Activated naive CD4-positive, alpha-beta T cell treated with Interleukin-2 at 50 U/mL for 16 hours (primary cell): Measurements from ENCODE around the gene RBBP7.

Experiments
- DNase-seq: peaks from one replicate; pipeline ENCODE4 v3.0.0-alpha.2; 2020

RBBP7 gene

GRCh38 chrX:16862829-16863228, 7.3 kb downstream of the RBBP7 start:
- DNase-seq = no peak

GRCh38 chrX:16856744-16857143, 13.4 kb downstream of the RBBP7 start:
- no peak for DNase-seq

DNA sequence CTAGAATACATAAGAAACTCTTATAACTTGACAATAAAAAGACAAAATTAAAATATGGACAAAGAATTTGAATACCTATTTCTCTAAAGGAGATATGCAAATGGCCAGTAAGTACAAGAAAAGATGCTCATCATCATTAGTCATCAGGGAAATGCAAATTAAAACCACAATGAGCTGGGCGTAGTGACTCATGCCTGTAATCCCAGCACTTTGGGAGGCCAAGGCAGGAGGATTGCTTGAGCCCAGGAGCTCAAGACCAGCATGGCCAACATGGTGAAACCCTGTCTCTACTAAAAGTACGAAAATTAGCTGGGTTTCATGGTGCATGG, 14.1 kb downstream of the RBBP7 start:
- peak; percentile 37 for DNase-seq

DNA sequence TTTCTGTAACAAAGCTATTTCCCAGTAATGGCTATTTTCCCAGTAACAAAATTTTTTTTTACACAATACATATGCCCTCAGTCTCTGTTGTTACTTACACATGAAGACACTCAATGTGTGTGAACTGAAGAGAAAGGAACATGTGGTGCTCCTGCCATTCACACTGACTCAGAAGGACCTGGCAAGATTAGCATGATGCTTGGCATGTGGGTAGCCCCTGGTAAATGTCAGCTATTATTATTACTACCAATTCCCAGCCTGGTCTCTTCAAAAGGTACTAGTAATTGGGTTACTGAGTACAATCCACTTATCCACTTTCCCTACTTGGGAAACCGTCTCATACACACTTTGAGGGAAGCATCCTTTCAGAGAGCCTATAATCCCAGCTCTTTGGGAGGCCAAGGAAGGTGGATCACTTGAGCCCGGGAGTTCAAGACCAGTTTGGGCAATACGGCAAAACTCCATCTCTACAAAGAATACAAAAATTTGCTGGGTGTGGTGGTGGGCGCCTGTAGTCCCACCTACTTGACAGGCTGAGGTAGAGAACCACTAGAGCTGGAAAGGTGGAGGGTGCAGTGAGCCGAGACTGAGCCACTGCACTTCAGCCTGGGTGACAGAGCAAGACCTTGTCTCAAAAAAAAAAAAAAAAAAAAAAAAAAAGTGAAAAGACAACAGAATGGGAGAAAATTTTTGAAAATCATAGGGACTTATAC, 14.6 kb downstream of the RBBP7 start:
- DNase-seq = no peak

DNA sequence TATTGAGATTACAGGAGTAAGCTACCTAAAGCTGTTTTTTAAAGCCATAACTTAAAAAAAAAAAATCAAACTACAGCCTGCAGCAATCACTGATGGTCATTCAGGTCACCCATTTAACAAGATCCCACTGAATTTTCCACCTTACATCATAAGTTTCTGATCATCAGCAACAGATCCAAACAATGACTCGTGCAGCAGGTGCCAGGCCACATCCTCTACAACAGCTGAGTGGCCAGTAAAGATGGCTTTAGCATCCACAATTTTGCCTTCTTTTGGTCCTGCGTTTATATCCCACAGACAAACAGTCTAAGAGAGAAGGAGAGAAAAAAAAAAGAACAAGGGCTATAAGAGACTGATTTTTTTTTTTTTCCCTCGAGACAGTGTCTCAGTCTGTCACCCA, 16.6 kb downstream of the RBBP7 start:
- no peak for DNase-seq

DNA sequence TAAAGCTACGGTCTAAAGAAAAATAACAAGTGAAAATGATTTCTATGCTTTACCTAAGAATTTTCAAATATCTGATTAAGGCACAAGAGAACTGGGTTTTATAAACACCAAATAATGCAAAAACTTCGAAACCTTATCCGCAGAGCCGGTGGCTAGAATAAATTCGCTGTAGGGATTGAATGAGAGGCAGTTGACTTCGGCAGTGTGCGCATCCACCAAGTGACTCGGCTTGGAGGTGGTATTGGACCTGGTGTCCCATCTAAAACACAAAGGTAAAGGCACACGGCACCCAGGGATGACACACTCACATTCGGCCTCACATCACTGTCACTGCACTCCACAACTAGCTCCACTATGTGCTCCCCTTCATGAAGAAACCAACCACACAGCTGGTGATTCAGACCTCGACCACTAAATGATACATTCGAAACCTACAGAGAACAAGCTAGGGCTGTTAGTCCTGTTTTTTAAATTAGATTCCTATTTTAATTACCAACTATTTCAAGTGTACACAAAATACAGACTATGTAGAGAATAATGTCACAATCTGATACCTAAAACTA, 17.5 kb downstream of the RBBP7 start:
- DNase-seq = peak; percentile 6

DNA sequence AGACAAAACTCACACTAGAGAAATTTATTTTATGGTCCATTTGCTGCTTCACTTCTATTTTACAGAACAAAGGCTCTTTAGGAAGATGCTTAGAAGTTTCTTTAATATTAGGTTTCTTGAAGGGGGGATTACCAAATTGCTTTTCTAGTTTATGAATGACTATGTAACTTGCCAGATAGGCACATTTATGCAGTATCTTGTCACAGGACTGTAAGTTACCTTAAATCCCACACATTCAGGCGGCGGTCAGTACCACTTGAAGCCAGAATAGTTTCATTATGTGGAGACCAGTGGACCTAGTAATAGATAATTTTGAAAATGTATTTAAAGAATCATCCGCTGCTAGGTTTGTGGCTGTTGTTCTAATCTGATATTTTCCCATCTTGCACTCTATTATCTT, 18.3 kb downstream of the RBBP7 start:
- no peak for DNase-seq

- no peak for DNase-seq
These were observed 18.7 kb downstream of the RBBP7 start for GRCh38 chrX:16851421-16851820.

DNA sequence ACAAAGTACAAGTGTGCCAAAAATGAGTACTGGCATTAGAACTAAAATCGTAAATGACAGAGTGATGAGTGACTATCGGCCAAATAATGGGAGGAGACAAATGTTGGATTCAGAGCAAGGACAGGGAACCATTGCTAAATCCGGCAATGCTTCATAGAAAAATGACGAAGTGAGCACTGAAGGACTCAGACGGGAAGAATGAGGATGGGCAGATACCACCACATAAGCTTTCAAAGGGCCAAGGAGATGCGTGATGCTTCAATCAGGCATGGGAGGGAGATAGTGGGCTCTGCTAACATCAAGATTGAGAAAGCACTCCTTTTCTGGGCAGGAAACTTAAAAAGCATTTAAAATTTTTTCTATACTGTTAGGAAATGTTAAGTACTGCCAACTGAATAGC, 21.6 kb downstream of the RBBP7 start:
- no peak for DNase-seq

- no peak for DNase-seq
These were observed 24.5 kb downstream of the RBBP7 start for GRCh38 chrX:16845686-16846085.

DNA sequence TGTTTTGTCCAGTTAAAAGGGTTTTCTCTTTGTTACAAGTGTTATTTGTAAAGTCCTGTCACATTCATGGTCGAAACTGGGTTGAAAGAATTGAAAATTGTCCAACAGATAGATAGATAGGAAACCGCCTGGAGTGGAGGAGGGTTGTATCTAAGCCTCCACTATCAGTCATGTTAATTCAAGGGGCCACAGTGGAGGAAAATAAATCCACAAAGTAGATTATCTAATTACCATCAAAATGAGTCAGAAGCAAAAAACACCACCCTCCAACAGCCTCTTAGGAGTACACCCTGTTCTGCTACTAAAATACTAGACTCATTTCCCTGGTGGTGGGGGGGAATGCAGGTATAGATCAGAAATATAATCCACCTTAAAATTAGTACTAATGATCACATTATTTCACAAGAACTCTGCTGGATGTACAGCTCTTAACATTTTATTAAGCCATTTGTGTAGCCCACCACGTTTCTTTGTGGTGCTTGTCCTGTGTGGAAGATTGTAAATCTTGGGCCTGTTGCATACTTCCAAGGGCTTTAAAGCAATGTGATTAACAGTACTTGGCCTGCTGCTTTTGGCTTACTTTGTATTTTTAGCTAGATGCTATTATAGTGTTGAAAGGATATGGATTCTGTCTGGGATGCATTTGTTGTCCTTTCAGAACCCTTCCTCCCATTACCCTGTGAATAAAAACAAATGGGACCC, 26.8 kb downstream of the RBBP7 start:
- no peak for DNase-seq

- no peak for DNase-seq
These were observed 27.5 kb downstream of the RBBP7 start for GRCh38 chrX:16842684-16843083.

DNA sequence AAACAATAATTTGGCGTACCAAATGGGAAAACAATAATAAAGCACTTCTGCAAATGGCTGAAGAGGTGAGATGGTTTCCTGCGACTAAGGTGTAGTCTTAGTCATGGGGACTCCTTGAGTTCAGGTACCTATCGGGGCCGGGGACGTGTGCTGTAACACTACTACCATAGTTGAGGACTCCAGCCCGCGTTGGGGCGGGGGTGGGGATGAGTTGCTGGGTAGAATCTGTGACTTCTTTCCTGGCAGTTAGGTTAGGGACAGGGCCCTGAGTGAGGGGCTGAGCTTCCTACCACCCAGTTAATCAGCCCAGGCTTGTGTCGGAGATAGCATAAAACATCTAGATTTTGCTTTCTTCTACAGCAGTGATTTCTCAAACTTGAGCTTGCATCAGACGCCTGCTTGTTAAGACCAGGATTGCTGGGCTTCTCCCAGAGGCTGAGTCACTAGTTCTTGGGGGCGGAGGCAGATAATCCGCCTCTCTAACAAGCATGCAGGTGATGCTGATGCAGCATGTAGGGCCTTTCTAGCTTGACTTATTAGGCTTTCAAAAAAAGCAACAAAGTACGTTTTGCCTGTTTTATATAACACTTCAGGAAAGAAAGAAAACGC, 30.2 kb downstream of the RBBP7 start:
- no peak for DNase-seq

DNA sequence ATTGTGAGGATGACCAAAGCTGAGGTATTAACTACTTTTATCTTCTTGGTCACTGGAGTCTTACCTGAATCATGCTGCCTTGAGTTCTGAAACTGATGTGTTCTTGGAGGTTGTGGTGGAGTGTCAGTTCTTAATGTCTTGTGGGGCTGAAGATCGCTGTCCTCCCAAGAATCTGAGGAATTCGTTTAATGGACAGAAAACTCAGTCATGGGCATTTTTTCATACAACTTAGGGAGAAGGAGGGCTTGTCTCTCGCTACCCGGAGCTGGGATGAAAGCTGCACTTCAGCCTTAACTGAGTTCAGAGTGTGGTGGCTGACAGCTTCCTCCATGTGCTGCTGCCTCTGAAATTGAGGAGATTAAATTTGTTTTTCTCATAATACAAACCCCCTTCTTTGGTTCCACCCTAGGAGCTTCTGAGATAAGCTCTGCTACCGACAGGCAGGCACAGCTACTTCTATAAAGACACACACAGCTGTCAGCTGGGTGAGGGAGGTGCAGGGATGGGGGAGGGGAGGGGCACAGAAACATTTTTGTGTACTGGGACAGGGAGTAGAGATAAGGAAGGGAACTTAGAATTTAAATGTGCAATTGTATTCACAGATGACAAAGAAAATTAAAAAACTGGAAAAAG, 30.8 kb downstream of the RBBP7 start:
- no peak for DNase-seq

DNA sequence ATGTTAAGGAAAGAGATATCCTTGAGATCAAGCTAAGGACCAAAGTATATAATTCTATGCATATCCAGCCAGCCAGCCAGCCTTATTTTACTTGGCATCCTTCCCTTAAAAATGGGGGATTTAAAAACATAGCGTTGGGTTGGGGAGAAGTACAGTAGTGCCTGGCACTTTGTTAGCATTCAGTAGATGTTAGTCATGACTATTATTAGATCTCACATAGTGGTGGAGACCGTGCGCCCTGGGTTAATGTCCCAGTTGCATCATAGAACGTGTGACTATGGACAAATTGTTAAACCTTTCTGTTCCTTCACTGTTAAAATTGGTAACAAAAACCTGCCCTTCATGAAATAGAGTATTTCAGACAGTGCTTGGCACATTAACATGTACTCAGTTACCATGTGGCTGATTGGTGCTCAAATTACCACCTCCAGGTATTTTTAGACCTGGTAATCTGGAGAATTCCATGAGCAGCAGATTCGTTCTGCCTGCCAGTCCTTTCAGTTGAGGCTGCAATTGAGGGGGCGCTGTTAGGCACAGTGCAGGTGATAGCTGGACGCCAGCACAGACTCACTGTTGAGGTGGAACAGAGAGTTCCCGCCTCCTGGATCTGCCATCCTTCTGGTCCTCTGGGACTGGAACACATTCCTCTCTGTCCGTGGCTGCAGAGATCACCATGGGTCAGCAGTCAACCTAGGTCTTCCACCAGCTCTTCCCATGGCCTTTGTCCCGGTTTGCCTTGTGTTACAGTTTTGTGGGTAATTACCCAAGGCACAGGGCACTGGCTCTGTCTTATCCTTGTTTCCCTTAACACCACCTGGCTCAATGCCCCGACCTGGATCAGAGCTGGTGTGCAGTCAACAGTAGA, 31.7 kb downstream of the RBBP7 start:
- DNase-seq = no peak

DNA sequence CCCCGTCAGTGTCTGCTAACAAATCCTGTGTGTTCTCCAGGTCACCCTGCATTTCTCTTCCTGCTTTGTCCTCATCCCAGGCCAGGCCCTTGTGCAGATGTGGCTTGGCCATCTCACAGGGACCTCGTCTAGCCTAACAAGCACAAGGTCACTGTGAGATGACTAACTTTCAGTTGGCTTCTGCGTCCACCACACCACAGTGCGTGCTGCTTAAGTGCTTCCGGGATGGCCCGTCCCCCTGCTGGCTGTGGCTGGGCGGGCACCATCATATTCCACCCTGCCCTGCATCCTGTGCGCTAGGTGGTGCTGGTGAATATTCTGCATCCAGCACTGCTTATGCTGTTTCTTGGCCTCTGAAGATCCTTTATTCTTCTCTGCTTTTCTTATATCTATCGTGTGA, 33.8 kb downstream of the RBBP7 start:
- no peak for DNase-seq

GRCh38 chrX:16834806-16835205, 35.4 kb downstream of the RBBP7 start:
- no peak for DNase-seq

GRCh38 chrX:16832301-16832700, 37.9 kb downstream of the RBBP7 start:
- no peak for DNase-seq

GRCh38 chrX:16828124-16828908, 41.8 kb downstream of the RBBP7 start:
- DNase-seq = no peak

DNA sequence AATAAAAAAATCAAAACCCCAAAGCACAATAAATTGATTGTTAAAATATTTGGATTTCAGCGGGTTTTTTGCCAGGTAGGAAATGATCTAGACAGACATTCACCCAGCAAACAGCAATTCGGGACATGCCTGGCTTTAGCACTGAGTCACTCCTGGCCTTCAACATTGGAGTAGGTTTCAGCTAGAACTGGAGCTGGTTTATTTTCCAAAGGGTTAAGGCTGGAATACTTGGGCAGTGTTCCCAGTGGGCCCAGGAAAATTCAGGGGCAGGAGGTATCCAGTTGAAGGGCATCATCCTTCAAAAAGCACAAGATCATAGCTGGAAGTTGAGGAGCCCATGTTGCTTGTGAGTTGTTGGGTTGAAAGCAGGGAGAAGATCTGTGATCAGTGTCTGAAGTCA, 42.9 kb downstream of the RBBP7 start:
- no peak for DNase-seq

- no peak for DNase-seq
These were observed 44.0 kb downstream of the RBBP7 start for GRCh38 chrX:16826207-16826606.
